Measurements from ENCODE around the gene COBL. TPM values are rescaled to one million over a fixed set of nuclear protein-coding genes. Genes with fewer than 3 reads are reported as not detected.

The COBL gene
- total RNA-seq, 2 donors from 2014 or later, result not detected

- H3K9me3 Mint-ChIP-seq, result no peaks in the 10 kb centered on the region
- H3K4me3 Mint-ChIP-seq, result no peak overlapping the region
- no peaks in the 10 kb centered on the region for H3K36me3 Mint-ChIP-seq
- no peak overlapping the region for H3K27ac Mint-ChIP-seq
- peaks cover 3 to 7% of the 10 kb centered on the region in 2 donors for H3K27me3 Mint-ChIP-seq
- H3K4me1 Mint-ChIP-seq (ENCODE audit: low read depth in 2 of 2), result no peaks in the 10 kb centered on the region
- no peak for ATAC-seq
- no peak for DNase-seq (ENCODE audit: low spot score)
Measured at GRCh38 chr7:51344406-51345138, 28.0 kb upstream of the COBL start.

DNA sequence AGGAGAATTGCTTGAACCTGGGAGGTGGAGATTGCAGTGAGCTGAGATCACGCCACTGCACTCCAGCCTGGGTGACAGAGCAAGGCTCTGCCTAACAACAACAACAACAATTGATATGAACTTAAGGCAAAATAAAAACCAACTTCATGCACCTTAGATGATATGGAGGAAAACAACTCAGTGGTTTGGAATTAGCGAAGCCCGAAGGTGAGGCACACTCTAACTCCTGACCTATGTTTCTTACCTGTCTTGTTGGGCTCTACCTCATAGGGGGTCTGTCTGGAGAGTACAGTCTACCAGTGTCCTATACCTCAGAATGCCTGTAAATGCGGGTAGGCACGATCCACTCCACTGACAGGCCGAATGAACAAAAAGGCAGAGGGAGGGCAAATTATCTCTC, 24.3 kb upstream of the COBL start:
- Mint-ChIP-seq H3K4me1 (ENCODE audit: low read depth in 2 of 2) (no peaks in the 10 kb centered on the region), H3K4me3 (no peak overlapping the region), H3K27ac (no peak overlapping the region), H3K9me3 (no peaks in the 10 kb centered on the region), H3K27me3 (peaks cover 3 to 7% of the 10 kb centered on the region in 2 donors), H3K36me3 (no peaks in the 10 kb centered on the region)
- no peak for ATAC-seq
- DNase-seq (ENCODE audit: low spot score), result no peak

GRCh38 chr7:51340029-51340838, 23.6 kb upstream of the COBL start:
- Mint-ChIP-seq H3K4me3 (no peak overlapping the region), H3K27me3 (peaks cover 3 to 7% of the 10 kb centered on the region in 2 donors), H3K36me3 (no peaks in the 10 kb centered on the region), H3K9me3 (no peaks in the 10 kb centered on the region), H3K27ac (no peak overlapping the region), H3K4me1 (ENCODE audit: low read depth in 2 of 2) (no peaks in the 10 kb centered on the region)
- ATAC-seq (no peak), DNase-seq (ENCODE audit: low spot score) (no peak)

- DNase-seq (ENCODE audit: low spot score) (no peak), ATAC-seq (no peak)
- H3K27ac Mint-ChIP-seq, result no peak overlapping the region
- H3K4me3 Mint-ChIP-seq, result no peak overlapping the region
- H3K4me1 Mint-ChIP-seq (ENCODE audit: low read depth in 2 of 2), result no peaks in the 10 kb centered on the region
- H3K27me3 Mint-ChIP-seq, result no peaks in the 10 kb centered on the region
- H3K36me3 Mint-ChIP-seq, result no peaks in the 10 kb centered on the region
- no peaks in the 10 kb centered on the region for H3K9me3 Mint-ChIP-seq
Measured at GRCh38 chr7:51335057-51335456, 18.4 kb upstream of the COBL start.

DNA sequence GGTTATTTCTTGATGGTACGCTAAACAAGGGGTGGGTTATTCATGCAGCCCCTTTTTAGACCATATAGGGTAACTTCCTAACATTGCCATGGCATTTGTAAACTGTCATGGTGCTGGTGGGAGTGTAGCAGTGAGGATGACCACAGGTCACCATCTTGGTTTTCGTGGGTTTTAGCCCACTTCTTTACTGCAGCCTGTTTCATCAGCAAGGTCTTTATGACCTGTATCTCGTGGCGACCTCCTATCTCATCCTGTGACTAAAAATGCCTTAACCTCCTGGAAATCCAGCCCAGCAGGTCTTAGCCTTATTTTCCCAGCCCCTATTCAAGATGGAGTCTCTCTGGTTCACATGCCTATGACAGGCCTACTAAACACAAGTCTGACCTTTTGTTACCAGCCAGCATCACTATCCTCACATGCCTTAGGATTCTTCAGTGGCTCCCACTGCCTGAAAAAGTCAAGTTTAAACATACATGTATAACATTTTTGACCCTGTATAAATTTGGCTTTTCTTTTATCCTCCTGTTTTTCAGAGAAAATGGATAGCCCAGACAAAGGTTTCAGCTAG, 13.2 kb upstream of the COBL start:
- Mint-ChIP-seq H3K27ac (no peak overlapping the region), H3K27me3 (no peaks in the 10 kb centered on the region), H3K9me3 (no peaks in the 10 kb centered on the region), H3K36me3 (no peaks in the 10 kb centered on the region), H3K4me3 (no peak overlapping the region), H3K4me1 (ENCODE audit: low read depth in 2 of 2) (no peaks in the 10 kb centered on the region)
- DNase-seq (ENCODE audit: low spot score) (no peak), ATAC-seq (no peak)

GRCh38 chr7:51328351-51328801, 11.8 kb upstream of the COBL start:
- Mint-ChIP-seq H3K27me3 (no peaks in the 10 kb centered on the region), H3K27ac (no peak overlapping the region), H3K4me3 (no peak overlapping the region), H3K9me3 (no peaks in the 10 kb centered on the region), H3K36me3 (no peaks in the 10 kb centered on the region), H3K4me1 (ENCODE audit: low read depth in 2 of 2) (no peaks in the 10 kb centered on the region)
- ATAC-seq (no peak), DNase-seq (ENCODE audit: low spot score) (no peak)

DNA sequence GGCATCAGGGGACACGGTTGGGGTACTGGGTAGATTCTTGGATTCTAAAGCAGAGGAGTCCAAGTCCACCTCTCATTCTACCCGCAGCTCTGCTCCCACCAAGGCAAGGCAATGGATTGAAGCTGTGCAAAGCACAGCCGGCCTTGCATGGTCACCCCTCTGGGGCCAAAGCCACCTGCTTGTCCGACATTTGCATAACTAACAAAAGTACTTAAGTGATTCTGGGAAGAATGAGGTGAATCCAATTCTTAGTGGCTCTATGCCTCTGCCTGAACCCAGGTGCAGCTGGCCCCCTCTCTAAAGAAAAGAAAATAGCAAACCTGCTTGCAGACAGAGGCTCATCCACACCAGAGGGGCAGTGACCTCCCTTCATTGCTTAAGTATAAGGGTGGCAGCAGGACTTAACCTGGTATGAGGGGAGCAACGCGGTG, 10.7 kb upstream of the COBL start:
- H3K4me1 Mint-ChIP-seq (ENCODE audit: low read depth in 2 of 2), result no peaks in the 10 kb centered on the region
- H3K27me3 Mint-ChIP-seq, result no peaks in the 10 kb centered on the region
- ATAC-seq, result no peak
- no peaks in the 10 kb centered on the region for H3K36me3 Mint-ChIP-seq
- no peaks in the 10 kb centered on the region for H3K9me3 Mint-ChIP-seq
- no peak overlapping the region for H3K27ac Mint-ChIP-seq
- DNase-seq (ENCODE audit: low spot score), result no peak
- no peak overlapping the region for H3K4me3 Mint-ChIP-seq

DNA sequence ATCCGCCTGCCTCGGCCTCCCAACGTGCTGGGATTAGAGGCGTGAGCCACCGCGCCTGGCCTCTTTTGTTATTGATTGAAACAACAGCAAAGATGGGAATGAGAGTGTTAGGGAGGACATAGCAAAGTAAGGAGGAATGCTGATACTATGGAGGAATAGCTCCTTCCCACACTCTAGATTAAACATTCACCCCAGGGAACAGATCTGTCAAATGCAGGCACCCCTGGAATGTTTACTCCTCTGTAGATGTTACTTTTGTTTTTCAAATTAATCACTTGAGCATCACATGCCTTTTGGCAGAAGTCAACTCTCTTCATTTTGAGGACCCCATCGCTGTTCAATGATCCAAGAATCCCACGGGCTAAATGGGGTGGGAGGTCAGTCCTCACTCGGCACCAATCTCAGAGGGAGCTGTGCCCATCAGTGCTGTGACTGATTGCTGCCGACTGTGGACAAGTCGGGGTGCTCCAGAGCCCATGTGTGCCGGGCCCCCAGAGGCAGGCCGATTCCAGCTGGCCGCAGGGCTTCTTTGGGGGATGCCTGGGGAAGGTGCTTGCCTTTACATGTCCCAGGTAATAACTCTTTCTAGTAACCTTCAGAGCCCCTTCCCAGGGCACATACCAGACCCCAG, 10.2 kb upstream of the COBL start:
- Mint-ChIP-seq H3K9me3 (no peaks in the 10 kb centered on the region), H3K4me1 (ENCODE audit: low read depth in 2 of 2) (no peaks in the 10 kb centered on the region), H3K27ac (no peak overlapping the region), H3K4me3 (no peak overlapping the region), H3K36me3 (no peaks in the 10 kb centered on the region), H3K27me3 (no peaks in the 10 kb centered on the region)
- DNase-seq (ENCODE audit: low spot score) (no peak), ATAC-seq (no peak)

DNA sequence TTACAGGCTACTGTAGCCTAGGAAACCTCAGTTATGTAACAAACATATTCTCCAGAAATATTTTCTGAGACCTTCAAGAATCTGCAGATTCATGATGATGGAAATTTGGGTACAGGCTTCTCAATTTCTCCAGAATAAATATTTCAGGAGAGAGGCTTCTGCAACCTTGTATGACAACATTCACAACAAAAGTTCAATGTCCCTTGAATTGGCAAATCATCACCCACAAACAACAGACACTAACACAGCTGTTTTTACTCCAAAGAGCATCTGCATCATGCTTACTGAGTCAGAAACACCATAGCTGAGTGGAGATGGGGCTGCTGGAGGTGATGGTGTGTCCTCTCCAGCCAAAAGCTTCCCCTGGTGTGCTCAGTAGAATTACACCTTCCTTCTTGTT, 9.3 kb upstream of the COBL start:
- Mint-ChIP-seq H3K27me3 (no peaks in the 10 kb centered on the region), H3K4me1 (ENCODE audit: low read depth in 2 of 2) (no peaks in the 10 kb centered on the region), H3K9me3 (no peaks in the 10 kb centered on the region), H3K27ac (no peak overlapping the region), H3K36me3 (no peaks in the 10 kb centered on the region), H3K4me3 (no peak overlapping the region)
- no peak for DNase-seq (ENCODE audit: low spot score)
- no peak for ATAC-seq

- H3K27me3 Mint-ChIP-seq, result no peaks in the 10 kb centered on the region
- ATAC-seq (no peak), DNase-seq (ENCODE audit: low spot score) (no peak)
- H3K4me1 Mint-ChIP-seq (ENCODE audit: low read depth in 2 of 2), result no peaks in the 10 kb centered on the region
- no peaks in the 10 kb centered on the region for H3K36me3 Mint-ChIP-seq
- no peak overlapping the region for H3K4me3 Mint-ChIP-seq
- no peaks in the 10 kb centered on the region for H3K9me3 Mint-ChIP-seq
- H3K27ac Mint-ChIP-seq, result no peak overlapping the region
Measured at GRCh38 chr7:51325261-51325676, 8.7 kb upstream of the COBL start.

- no peaks in the 10 kb centered on the region for H3K36me3 Mint-ChIP-seq
- H3K4me1 Mint-ChIP-seq (ENCODE audit: low read depth in 2 of 2), result no peaks in the 10 kb centered on the region
- no peaks in the 10 kb centered on the region for H3K27me3 Mint-ChIP-seq
- DNase-seq (ENCODE audit: low spot score) (no peak), ATAC-seq (no peak)
- no peak overlapping the region for H3K4me3 Mint-ChIP-seq
- no peak overlapping the region for H3K27ac Mint-ChIP-seq
- H3K9me3 Mint-ChIP-seq, result no peaks in the 10 kb centered on the region
Measured at GRCh38 chr7:51324206-51324898, 7.7 kb upstream of the COBL start.

DNA sequence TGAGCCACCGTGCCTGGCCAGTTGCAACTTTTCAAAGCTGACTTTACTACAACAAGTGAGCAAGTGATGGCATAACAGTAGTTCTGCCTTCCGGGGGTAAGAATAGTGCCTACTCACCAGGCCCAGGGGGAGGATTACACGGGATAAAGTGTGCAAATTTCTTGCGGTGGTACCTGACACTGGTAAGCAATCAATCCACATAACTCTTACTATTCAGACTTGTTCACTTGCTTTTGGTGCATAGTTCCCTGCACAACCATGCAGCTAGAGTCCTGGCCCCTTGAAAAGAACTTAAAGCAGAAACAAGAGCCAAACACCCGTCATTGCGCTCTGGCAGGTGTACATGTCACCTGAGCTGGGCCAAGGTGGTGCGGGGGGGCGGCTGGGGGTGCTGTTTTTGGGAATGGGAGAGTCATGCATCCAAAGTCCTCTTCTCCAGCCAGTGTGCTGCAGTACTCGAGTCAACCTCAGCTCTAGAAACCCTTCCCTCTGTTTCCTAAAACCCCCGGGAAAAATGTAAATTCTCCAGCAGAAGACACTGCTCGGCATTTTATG, 5.4 kb upstream of the COBL start:
- H3K27ac Mint-ChIP-seq, result no peak overlapping the region

GRCh38 chr7:51318886-51319579, 2.4 kb upstream of the COBL start:
- Mint-ChIP-seq H3K9me3 (no peaks in the 10 kb centered on the region), H3K36me3 (no peaks in the 10 kb centered on the region), H3K4me3 (no peak overlapping the region), H3K27ac (no peak overlapping the region), H3K4me1 (ENCODE audit: low read depth in 2 of 2) (no peaks in the 10 kb centered on the region), H3K27me3 (peaks cover 25 to 29% of the 10 kb centered on the region in 2 donors)
- no peak for ATAC-seq
- no peak for DNase-seq (ENCODE audit: low spot score)

More for the DNA sequence above, 5.4 kb upstream of the COBL start:
- H3K36me3 Mint-ChIP-seq, result no peaks in the 10 kb centered on the region
- no peaks in the 10 kb centered on the region for H3K4me1 Mint-ChIP-seq (ENCODE audit: low read depth in 2 of 2)
- peaks cover 12 to 14% of the 10 kb centered on the region in 2 donors for H3K27me3 Mint-ChIP-seq
- no peaks in the 10 kb centered on the region for H3K9me3 Mint-ChIP-seq
- DNase-seq (ENCODE audit: low spot score) (no peak), ATAC-seq (no peak)
- H3K4me3 Mint-ChIP-seq, result no peak overlapping the region

All from natural killer cell treated with Interleukin-12 subunit alpha and Interleukin-12 subunit beta and Interleukin-15 and Interleukin-18, amount 100 ng/mL, for 72 hours (primary cell).